HG03064 (cell line): ENCODE data around the gene HTT.

Experiments used
- ATAC-seq: cut with Tn5 transposase; IDR thresholded peaks from one replicate; pipeline ENCODE4 v1.9.1; 2021; ENCODE audit warnings: low read depth; ENCODE audit not compliant: unreplicated experiment

HTT gene

DNA sequence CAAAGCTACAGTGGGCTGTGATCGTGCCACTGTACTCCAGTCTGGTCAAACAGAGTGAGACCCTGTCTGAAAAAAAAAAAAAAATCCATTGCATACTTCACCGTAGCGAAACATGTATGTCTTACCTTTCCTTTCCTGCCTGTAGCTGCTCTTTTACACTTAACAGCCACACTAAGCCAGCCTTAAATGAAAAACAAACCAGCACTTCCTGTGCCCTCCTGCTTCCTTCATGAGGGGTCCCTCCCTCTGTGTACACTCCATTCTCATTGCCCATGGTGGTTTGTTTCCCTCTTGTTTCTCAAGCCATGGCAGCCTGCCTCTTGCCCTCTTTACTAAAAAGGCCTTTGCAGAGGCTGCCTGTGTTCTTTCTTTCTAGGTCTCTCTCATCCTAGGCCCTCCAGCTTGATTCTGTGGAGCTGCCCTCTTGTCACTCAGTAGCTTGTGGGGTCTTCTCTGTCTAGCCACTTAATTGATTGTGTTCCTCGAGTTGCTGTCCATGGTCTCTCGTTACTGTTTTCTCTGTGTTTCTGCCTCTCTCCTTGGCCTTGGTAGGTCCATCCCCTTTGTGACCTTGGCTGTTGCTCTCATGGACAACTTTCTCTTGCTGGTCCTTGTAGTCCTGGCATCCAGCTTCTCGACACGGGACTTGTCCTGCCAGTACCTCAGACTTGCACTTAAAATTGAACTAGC lies 122.3 kb downstream of the HTT start:
- ATAC-seq = no peak

DNA sequence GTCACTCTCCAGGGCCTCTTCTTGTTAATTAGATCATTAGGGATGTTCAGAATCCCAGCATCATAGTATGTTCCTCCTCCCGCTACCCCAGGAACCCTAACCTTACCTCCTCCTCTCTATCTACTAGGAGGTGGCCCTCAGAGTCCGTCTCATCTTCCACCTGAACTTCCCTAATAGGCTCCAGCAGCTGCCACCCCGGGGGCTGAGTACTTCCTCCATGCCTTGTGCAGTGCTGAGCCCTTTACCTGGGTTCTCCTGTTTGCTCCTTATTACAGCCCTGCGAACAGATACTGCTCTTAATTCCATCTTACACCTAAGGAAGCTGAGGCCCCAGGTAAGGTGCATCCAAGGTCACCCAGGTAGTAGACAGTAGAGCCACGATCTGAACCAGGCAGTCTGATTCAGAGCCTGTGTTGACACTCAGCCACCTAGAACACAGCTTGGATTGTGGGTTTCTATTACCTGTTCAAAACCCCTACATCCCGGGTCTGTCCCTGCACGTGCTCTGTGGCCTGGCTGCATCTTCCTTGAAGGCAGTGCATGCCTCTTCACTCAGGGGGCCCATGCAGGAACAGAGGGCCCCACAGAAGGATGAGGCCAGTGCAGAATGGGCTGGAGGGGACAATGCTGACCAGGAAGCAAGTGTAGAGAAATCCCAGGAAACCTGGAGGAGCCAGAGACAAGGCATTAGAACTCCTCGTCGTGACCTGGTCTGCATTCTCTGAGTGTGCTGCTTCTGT lies 123.1 kb downstream of the HTT start:
- no peak for ATAC-seq

DNA sequence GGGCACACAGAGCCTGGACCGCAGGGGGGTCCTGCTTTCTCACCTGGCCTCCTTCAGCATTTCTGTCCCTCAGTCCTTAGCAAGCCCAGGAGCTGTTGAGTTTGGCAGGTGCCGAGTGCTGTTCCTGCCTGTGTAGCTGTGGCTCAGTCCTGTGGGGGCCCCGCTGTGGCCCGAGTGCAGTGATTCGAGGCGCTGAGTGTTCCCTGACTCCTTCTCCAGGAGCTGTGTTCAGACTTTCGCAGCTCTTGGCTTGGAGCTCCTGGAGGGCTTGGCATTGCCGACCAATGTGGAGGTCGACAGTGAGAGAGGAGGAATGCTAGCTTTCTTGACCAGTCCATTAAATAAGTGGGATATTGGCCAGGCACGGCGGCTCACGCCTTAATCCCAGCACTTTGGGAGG lies 124.4 kb downstream of the HTT start:
- ATAC-seq = no peak

GRCh38 chr4:3199653-3200422 lies 125.4 kb downstream of the HTT start:
- ATAC-seq = no peak

GRCh38 chr4:3200423-3201090 lies 126.1 kb downstream of the HTT start:
- ATAC-seq = no peak

DNA sequence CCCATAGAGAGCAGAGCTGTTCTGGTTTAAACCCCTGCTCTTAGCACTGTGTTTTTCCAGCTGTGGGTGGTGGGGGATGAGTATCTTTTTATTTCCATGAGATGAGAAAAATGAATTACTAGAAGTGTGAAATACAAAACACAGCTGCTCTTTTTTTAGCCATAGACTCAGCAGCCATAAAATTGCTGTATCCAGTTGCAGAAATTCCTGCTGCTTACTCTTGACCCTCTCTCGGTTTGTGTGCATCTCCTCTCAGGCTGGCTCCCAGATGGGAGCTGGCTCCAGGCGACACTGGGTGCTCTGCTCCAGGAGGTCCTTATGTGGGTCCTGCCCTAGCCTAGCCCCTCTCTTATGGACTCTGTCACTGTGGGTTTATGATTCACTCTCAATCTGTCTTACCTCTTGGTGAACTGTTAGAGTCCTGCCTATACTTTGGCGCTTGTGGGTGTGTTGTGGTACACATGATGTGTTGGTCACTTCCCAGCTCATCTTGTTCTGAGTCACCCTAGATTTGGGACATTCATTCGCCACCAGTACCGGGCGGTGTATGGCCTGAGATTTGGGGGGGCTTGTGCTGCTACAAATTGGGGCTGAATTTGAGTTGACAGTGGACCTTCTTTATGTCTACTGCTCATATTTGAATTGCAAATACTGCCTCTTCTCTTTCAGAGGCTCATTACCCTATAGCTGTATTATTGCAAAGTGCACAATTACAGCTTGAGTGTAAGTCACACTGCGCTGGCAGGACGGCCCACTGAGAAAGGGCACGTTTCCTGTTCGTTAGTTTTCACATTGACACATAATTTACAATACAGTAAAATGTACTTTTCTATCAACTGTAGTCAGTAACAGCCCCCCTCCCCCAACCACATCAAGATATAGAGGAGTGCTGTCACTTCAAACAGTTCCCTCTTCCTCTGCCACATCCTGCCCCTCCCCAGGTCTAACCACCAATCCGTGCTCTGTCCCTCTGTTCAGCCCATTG lies 127.5 kb downstream of the HTT start:
- ATAC-seq = no peak

DNA sequence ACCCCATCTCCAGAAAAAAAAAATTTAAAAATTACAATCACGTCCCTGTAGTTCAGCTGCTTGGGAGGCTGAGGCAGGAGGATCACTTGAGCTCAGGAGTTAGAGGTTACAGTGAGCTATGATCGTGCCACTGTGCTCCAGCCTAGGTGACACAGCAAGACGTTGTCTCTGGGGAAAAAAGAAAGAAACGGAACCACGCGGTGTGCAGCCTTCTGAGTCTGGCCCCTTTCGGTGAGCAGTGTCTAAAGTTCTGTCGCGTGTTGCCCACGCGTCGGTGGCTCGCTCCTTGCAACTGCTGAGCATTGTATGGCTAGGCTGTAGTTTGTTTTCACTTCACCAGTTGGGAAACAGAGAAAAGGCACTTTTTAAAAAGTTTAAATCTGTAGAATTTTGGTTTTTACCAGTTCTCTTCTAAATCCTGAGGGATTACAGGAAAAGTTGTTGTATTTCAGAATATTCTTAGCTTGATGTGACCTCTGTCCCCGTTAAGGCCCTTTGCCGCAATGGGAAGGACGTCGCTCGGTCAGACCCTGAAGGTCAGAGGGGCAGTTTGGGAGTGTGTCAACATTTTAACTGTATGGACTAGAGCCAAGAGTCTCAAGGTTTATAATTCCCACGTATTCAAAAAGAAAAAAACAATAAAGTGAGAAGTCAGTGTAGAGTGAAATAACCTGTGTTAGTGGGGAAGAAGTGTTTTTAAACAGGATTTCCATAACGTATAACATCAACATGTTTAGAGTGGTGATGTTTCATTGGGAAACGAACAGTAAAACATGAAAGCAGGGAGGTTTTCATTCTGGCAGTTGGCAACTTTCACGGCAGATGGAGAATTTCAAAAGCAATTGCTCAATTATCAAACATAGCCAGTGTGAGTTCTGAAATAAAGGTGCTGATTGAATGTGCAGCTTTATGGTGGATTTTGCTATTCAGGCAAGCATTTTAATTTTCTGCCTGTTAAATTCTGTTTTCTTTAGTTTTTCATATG lies 128.6 kb downstream of the HTT start:
- no peak for ATAC-seq

DNA sequence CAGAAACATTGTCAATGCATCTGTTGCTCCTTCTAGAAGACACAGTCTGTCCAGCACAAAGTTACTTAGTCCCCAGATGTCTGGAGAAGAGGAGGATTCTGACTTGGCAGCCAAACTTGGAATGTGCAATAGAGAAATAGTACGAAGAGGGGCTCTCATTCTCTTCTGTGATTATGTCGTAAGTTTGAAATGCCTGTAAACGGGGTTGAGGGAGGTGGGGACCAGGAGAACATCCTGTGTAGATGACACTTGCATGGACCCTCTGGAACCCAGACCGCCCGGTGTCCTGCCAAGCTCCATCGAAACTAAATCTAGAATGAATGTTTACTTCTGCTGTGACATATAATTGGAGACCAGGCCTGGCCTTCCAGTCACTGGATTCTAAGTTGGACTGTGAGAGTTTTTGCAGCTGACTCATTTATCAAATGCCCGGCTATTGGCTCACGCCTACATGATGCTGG lies 129.5 kb downstream of the HTT start:
- no peak for ATAC-seq

GRCh38 chr4:3205995-3206394 lies 131.5 kb downstream of the HTT start:
- ATAC-seq = no peak

DNA sequence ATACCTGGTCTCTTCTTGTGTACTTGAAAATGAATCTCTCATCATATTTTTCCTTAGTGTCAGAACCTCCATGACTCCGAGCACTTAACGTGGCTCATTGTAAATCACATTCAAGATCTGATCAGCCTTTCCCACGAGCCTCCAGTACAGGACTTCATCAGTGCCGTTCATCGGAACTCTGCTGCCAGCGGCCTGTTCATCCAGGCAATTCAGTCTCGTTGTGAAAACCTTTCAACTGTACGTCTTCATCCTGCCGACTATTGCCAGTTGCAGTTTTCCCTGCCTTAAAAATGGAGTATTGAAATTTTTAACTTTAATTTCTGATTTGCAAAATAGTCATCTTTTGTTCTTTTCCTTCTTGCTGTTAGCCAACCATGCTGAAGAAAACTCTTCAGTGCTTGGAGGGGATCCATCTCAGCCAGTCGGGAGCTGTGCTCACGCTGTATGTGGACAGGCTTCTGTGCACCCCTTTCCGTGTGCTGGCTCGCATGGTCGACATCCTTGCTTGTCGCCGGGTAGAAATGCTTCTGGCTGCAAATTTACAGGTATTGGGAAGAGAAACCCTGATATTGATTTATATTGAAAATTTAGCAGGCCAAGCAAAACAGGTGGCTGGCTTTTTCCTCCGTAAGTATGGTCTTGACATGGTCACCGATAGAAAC lies 132.1 kb downstream of the HTT start:
- no peak for ATAC-seq

- ATAC-seq = no peak
These were observed 133.1 kb downstream of the HTT start for GRCh38 chr4:3207531-3208037.

DNA sequence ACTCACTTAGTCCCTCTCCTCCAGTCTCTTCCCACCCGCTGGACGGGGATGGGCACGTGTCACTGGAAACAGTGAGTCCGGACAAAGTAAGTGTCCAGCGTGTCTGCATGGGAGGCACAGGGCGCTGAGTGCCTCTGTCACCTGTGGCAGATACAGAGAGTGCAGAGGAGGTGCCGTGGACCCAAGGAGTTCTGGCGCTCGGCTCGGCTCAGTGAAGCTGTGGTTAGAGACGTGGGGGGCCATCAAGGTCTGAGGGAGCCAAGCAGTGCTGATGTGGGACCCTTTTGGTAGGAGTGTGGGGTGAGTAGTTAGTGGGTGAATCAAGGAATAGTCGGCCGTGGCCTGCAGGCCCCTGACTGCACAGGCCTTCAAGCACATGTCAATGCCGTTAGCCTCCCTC lies 134.3 kb downstream of the HTT start:
- ATAC-seq = no peak

- no peak for ATAC-seq
These were observed 135.3 kb downstream of the HTT start for GRCh38 chr4:3209551-3210325.

- ATAC-seq = no peak
These were observed 136.0 kb downstream of the HTT start for GRCh38 chr4:3210467-3210866.

- ATAC-seq = no peak
These were observed 137.4 kb downstream of the HTT start for GRCh38 chr4:3211866-3212265.

- ATAC-seq = no peak
These were observed 138.1 kb downstream of the HTT start for GRCh38 chr4:3212391-3213105.

DNA sequence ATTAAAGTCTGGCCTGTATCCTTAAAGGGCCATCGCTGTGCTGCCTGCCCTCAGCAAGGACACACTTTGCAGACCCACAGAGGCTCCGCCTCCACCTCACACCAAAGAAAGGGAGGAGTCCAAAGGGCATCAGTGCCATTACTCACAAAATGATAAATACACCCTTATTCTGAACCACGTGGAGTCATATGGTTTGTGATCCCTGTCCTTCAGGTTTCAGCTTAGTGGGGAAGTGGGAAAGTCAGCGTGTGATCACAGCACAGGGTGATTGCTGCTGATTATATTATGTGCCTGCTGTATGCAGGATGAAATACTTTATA lies 138.6 kb downstream of the HTT start:
- ATAC-seq = no peak
